ENCODE measurements around the gene ACRV1. TPM values are rescaled to one million over a fixed set of nuclear protein-coding genes. Genes with fewer than 3 reads are reported as not detected.

ACRV1 gene
- total RNA-seq, 1 experiment from 2014 or later: 0.26 TPM

GRCh38 chr11:125621995-125622394 is 58.7 kb downstream of the ACRV1 start:
- TF ChIP-seq TCF7L2 (IDR thresholded peaks at IDR 0.05; ENCODE audit: low read depth, low read length): no peak
- H3K9me3 ChIP-seq (ENCODE audit: control insufficient read depth, insufficient read depth, low read depth, low read length): no peaks in the 10 kb centered on the region
- ATAC-seq: no peak
- ChIA-PET POLR2A (no interaction called here), CTCF (no interaction called here)
- intact Hi-C loops (cut with micrococcal nuclease; ENCODE audit: unreplicated experiment): no loop called here
- H3K4me1 ChIP-seq (ENCODE audit: control insufficient read depth, insufficient read depth, low read length): peaks cover 22% of the 10 kb centered on the region
- no TSS peak for BruUV-seq (replicated peaks)
- H3K4me3 ChIP-seq (ENCODE audit: low read depth in 2 of 2, low read length in 2 of 2): no peak overlapping the region
- H3K27ac ChIP-seq (ENCODE audit: low read length): no peak overlapping the region
- in situ Hi-C loops (cut with HindIII; ENCODE audit: low pct_unique_long_range_greater_than_20kb, low sequenced_read_pairs): no loop called here
- H3K36me3 ChIP-seq (ENCODE audit: control insufficient read depth, insufficient read depth, low read length): peaks cover 44% of the 10 kb centered on the region
- no peaks in the 10 kb centered on the region for H3K27me3 ChIP-seq (ENCODE audit: control insufficient read depth, insufficient read depth, low read length)
- DNase-seq (ENCODE audit: low read depth, low spot score): no peak

Other genes with a start within 250 kb of the ACRV1 start
- gene FEZ1, start 184.6 kb downstream of the ACRV1 start, total RNA-seq (2021; ENCODE audit: unreplicated experiment): 2.4 TPM
- 193 TPM for gene EI24, start 111.4 kb downstream of the ACRV1 start, total RNA-seq (2021; ENCODE audit: unreplicated experiment)
- gene STT3A, start 88.0 kb downstream of the ACRV1 start, total RNA-seq (2021; ENCODE audit: unreplicated experiment): 229 TPM
- 71.6 TPM for gene CHEK1, start 55.7 kb downstream of the ACRV1 start, total RNA-seq (2021; ENCODE audit: unreplicated experiment)
- gene PATE1, start 65.4 kb upstream of the ACRV1 start, total RNA-seq (2021; ENCODE audit: unreplicated experiment): not detected
- 0.18 TPM for gene PATE2, start 98.0 kb upstream of the ACRV1 start, total RNA-seq (2021; ENCODE audit: unreplicated experiment)
- gene PATE3, start 107.3 kb upstream of the ACRV1 start, total RNA-seq (2021; ENCODE audit: unreplicated experiment): not detected
- not detected for gene PATE4, start 152.5 kb upstream of the ACRV1 start, total RNA-seq (2021; ENCODE audit: unreplicated experiment)
- 32.2 TPM for gene HYLS1, start 206.8 kb upstream of the ACRV1 start, total RNA-seq (2021; ENCODE audit: unreplicated experiment)
- 15.1 TPM for gene PUS3, start 222.4 kb upstream of the ACRV1 start, total RNA-seq (2021; ENCODE audit: unreplicated experiment)
- 0.15 TPM for gene DDX25, start 223.7 kb upstream of the ACRV1 start, total RNA-seq (2021; ENCODE audit: unreplicated experiment)